WTC11 (cell line): ENCODE measurements around the gene PPP2R3C.

ENCODE experiments used
- ATF6 ChIP-seq: sonication (generic); formaldehyde crosslinking; IDR thresholded peaks from 2 replicates; pipeline ENCODE4 v1.8.1; 2023; ENCODE audit warnings: mild to moderate bottlenecking, missing genetic modification reagents
- CREM ChIP-seq: sonication (generic); formaldehyde crosslinking; IDR thresholded peaks from 2 replicates; pipeline ENCODE4 v1.8.1; 2022; ENCODE audit warnings: mild to moderate bottlenecking, missing genetic modification reagents, moderate library complexity
- E2F5 ChIP-seq: sonication (generic); formaldehyde crosslinking; IDR thresholded peaks from 2 replicates; pipeline ENCODE4 v1.8.1; 2022; ENCODE audit warnings: mild to moderate bottlenecking, moderate library complexity, missing genetic modification reagents
- FOXP1 ChIP-seq: sonication (generic); formaldehyde crosslinking; IDR thresholded peaks from 2 replicates; pipeline ENCODE4 v1.8.0; 2022; ENCODE audit warnings: missing genetic modification reagents, mild to moderate bottlenecking, moderate library complexity, borderline replicate concordance
- TF ChIP-seq, protein P1 (sequence below): fragments of 200-600 bp; IDR thresholded peaks from 2 replicates; pipeline ENCODE4 v1.8.0; 2022; ENCODE audit warnings: antibody characterized with exemption
- TF ChIP-seq, protein P2 (sequence below): sonication (generic); formaldehyde crosslinking; IDR thresholded peaks from 2 replicates; pipeline ENCODE4 v1.8.0; 2022; ENCODE audit warnings: mild to moderate bottlenecking, missing genetic modification reagents

DNA sequence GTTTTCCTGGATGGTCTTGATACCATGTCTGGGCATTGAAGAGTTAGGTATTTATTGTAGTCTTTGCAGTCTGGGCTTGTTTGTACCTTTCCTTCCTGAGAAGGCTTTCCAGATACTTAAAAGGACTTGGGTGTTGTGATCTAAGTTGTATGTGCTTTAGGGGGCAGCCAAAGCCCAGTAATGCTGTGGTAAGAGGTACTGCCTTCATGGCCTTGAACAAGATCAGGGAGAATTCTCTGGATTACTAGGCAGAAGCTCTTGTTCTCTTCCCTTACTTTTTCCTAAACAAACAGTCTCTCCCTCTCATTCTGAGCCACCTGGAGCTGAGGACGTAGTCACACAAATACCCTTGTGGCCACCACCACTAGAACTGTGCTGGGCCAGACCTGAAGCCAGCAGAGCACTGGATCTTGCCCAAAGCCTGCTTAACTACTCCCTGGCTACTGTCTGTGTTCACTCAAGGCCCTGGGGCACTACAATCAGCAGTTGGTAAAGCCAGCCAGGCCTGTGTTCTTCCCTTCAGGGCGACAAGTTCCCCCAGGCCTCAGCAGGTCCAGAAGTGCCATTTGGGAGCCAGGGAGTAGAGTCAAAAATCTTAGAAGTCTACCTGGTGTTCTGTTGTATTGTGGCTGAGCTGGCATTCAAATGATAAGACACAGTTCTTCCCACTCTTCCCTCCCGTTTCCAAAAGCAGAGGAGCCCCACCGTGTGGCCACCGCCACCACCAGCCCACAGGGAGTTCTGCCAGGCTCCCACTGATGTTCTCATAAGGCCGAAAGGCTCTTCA lies 11.9 kb upstream of the PPP2R3C start:
- TF ChIP-seq ATF6 (CRISPR knock-in tag) (no peak), CREM (CRISPR knock-in tag) (no peak), FOXP1 (no peak), E2F5 (no peak)
- TF ChIP-seq, protein P1, sequence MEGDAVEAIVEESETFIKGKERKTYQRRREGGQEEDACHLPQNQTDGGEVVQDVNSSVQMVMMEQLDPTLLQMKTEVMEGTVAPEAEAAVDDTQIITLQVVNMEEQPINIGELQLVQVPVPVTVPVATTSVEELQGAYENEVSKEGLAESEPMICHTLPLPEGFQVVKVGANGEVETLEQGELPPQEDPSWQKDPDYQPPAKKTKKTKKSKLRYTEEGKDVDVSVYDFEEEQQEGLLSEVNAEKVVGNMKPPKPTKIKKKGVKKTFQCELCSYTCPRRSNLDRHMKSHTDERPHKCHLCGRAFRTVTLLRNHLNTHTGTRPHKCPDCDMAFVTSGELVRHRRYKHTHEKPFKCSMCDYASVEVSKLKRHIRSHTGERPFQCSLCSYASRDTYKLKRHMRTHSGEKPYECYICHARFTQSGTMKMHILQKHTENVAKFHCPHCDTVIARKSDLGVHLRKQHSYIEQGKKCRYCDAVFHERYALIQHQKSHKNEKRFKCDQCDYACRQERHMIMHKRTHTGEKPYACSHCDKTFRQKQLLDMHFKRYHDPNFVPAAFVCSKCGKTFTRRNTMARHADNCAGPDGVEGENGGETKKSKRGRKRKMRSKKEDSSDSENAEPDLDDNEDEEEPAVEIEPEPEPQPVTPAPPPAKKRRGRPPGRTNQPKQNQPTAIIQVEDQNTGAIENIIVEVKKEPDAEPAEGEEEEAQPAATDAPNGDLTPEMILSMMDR: no peak
- TF ChIP-seq, protein P2, sequence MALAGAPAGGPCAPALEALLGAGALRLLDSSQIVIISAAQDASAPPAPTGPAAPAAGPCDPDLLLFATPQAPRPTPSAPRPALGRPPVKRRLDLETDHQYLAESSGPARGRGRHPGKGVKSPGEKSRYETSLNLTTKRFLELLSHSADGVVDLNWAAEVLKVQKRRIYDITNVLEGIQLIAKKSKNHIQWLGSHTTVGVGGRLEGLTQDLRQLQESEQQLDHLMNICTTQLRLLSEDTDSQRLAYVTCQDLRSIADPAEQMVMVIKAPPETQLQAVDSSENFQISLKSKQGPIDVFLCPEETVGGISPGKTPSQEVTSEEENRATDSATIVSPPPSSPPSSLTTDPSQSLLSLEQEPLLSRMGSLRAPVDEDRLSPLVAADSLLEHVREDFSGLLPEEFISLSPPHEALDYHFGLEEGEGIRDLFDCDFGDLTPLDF (CRISPR knock-in tag): no peak
